Amygdala (tissue), 56 donors: ENCODE data around the gene TRIP12.
A peak's percentile ranks its signal among the peaks of the same experiment; 100 is the strongest.
"Not testable (repeated sequence)": the region's sequence is repeated elsewhere in the genome, so short reads cannot be mapped to it uniquely, and the experiment has no call there.

Experiments
- DNase-seq, 56 donors: peaks; one replicate each; lab custom pipeline; 2025; lab: John Stamatoyannopoulos, UW

Gene TRIP12

DNA sequence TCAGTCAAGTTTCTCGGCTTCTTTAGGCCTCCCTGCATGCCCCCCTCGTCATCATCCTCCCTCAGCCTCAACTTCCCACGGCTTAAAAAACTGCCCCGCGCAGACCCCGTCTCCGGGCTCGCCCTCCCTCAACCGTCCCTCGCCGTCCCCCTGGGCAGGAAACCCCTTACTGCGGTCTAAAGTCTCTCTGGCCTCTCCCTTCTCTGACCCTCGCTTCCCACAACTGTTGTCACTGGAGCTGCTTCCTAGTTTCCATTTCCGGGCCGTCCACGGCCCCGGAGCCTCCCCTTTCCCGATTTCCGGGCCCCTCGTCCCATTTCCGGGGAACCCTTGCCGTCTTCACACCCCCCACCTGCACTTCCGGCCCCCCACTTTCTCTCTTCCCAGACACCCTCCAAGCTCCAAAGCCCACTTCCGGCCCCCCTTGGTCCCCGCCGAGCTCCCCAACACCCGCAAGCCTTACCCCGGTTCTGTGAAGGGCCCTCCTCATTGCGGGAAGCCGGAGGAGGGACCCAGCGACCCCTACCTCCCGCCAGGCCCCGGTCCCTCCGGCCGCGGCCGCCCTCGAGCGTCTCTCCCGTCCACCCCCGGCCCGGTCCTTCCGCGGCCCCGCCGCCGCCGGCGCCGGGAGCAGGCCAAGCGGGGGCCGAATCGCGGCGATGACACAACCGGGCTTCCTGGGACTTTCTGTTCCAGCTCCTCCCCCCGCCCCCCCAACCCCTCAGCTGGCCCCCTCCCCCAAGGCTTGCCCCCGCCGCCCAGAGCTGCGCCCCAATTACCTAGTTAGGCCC, 513 bp downstream of the TRIP12 start:
- DNase-seq, result peak; percentile 5 to 86 (median 72)

DNA sequence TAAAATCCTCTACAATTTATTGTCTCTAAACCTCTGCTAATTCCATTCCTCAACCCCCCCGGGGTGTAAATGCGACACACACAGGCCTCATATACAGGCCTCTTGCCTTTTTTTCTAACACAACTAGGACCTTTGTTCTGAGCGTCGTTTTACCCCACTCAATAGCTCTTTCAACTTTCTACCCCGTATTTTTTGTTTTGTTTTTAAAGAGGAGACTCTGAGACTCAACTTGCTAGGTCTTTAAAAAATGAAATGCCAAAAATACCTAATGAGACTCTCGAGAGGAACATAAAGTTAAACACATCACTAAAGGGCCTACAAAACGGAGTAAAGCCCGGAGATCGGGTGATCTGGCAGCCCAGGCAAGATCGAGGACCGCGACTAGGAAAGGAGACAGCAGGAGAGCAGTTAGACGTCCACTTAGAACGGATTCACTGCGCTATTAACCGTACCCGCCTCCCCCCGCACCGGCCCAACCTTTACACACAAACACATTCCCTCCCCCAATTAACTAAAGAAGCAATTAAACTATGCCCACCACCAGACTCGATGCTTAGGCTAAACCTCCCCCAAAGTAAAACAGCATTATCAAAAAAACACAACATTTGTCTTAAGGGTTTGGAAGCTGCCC, 1.7 kb downstream of the TRIP12 start:
- DNase-seq, result peak in 12 of 56 donors; percentile 1 to 10 (median 3)

DNA sequence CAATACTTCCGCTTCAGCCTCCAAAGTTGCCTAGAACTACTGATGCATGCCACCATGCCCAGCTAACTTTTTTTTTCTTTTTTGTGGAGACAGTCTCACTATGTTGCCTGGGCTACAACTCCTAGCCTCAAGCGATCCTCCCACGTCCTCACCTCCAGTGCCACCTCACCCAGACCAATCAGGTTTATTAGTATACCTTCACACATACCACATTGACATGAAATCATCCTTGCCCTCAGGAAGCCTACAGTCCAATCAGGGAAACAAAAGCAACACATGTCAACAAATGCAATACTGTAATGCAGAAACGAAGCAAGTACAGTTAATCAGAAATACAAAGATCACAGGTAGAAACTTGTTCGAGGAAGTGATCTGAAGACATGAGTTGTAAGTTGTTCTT, 4.0 kb downstream of the TRIP12 start:
- DNase-seq, result no peak

DNA sequence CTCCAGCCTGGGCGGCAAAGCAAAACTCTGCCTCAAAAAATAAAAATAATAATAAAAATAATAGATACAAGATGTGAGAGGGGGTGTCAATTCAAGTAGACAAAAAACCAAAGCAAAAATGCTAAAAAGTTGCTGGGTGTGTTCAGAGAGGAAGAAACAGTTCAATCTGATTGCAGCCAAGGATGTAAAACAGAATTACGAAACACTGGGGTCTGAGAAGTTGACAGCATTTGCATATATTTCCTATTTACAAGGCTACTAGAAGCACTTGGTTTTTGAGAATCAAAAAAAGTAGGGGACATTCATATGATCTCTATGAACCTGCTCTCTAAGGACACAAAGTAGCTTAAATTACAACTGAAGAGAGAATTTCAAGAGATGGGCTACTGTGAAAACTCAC, 7.6 kb downstream of the TRIP12 start:
- DNase-seq, result no peak

DNA sequence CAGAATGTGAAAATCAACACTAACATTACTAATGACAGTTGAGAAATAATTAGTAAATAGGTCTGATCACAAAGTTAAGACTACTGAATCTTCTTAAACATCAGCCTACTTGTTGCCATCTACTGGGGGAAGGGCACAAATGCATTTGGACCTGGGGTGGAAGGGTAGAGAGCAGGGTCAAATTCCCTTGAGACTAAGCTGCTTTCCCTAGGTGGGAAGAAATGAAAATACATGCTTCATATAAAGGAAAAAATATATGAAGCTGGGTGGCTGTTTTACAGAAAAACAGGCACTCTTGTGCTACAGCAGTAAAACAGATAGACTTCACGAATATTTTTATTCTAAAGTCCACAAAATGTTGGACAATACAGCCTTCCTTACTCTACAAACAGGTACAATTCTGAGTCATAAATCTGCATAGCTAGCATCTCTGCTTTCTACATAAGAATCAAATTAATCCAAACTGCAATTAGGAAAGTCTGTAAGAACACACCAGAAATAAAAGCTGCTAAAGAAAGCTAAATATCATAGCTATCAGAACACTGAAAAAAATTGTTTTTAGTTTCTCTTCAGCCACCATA, 10.9 kb downstream of the TRIP12 start:
- peak in 2 of 56 donors; percentile 4 to 13 for DNase-seq

DNA sequence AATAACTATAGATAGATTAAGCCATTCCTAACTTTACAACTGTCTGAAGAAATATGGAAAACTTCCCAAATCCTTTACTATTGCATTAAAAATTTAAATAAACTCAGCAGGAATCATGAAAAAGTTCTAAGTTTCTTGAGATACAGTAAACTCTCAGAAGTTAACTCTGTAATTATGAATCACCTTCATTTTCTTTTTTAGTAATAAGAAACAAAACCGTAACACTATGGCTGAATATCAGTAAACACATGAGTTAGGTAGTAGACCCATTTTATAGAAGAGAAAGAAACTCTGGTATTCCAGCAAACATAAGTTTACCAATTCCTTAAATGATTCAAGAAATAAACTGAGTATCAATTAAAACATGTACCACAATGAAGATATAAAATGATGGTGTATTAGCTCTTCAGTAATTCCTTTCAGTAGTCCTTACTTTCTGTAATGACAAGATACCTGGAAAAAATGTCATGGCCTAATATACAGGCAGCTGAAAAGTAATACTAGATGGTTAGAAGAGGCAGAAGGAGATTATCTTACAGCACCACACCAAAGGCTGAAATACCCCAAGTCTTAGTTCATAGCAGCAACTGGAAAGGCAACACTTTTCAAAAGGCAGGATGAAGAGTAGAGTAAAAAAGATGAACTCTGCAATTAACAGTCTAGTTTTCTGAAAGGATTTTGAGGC, 11.5 kb downstream of the TRIP12 start:
- DNase-seq, result no peak

DNA sequence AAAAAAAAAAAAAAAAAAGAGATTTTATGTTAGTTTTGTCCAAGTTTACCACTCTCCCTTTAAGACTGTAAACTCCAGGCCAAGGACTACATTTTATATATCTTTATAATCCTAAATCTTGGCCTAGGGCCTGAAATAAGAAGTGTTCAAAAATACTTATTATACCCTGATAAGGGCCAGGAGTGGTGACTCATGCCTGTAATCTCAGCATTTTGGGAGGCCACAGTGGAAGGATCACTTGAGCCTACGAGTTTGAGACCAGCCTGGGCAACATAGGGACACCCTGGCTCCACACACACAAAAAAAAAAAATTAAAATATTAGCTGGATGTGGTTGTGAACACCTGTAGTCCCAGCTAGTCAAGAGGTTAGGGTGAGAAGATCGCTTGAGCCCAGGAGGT, 12.7 kb downstream of the TRIP12 start:
- DNase-seq, result no peak

DNA sequence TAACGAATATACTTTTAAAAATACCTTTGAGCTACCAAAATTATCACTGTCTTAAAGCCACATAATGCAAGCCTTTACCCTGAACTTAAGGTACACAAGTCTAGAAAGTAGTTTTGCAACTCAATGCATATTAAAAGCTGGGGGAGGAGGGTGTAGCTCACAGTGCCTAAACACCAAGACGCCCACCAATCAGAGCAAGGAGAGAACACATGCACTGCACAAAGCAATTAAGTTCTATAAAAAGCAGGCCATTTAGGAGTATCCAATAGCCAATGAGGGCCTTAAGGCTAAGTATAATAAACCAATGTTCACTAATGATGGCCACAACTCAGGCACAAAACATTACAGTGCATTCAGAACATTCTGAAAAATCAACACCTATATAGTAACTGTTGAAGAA, 16.2 kb downstream of the TRIP12 start:
- DNase-seq, result no peak

DNA sequence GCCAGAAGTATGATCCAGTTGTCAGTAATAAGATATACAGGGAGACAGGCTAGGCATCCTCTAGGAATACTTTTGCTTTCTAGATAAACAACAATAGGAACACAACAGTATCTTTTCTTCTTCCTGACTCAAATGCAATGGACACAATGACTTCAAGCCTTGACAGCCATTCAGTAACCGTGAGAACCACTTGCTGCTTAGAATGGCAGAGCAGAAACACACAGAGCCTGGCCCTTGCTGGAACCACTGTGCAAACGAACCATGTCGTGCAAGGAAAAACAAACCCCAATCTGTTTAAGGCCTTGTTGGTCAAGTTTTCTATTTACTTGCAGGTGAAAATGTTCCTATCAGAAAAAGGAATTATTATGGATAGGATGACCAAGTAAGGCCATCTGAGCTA, 18.8 kb downstream of the TRIP12 start:
- DNase-seq, result no peak

DNA sequence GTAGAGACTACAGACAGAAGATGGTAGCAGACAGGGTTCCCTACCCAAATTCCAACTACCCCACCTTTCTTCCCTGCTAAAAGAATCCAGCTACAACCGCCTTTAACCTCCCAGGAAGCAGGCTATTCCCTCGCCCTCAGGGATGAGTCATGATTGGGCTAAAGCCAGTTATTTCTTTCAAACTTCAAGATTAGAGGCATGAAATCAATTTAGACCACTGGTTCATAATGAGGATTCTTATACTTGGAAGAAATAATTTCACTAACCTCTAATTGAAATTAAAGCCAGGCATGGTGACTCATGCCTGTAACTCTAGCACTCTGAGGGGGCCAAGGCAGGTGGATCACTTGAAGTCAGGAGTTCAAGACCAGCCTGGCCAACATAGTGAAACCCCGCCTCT, 20.0 kb downstream of the TRIP12 start:
- DNase-seq, result no peak

DNA sequence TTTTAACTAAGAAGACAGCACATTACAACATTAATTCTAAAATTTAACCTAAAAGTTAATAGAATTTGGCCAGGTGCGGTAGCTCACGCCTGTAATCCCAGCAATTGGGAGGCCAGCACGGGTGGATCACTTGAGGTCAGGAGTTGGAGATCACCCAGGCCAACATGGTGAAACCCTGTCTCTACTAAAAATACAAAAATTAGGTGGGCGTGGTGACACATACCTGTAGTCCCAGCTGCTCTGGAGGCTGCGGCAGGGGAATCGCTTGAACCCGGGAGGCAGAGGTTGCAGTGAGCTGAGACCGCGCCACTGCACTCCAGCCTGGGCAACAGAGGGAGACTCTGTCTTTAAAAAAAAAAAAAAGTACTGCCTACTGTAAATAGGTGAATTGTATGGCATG, 21.3 kb downstream of the TRIP12 start:
- DNase-seq, result not testable (repeated sequence)

DNA sequence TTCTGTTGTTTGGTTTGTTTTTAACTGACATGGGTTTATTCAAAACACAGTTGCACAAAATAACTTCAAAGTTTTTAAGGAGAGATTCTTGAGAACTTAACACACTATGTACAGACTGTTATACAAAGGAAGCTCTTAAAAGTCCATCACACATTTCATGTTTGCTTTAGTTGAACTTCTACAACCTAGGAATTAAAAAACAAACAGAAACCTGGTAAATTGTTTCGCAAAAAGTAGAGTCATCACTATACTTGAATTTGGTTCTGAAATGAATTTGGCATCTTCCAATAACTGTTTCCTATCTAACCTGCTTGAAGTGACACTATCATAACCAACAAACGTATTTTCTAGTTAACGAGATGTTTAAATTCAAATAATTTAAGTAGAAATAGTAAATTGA, 21.8 kb downstream of the TRIP12 start:
- no peak for DNase-seq

DNA sequence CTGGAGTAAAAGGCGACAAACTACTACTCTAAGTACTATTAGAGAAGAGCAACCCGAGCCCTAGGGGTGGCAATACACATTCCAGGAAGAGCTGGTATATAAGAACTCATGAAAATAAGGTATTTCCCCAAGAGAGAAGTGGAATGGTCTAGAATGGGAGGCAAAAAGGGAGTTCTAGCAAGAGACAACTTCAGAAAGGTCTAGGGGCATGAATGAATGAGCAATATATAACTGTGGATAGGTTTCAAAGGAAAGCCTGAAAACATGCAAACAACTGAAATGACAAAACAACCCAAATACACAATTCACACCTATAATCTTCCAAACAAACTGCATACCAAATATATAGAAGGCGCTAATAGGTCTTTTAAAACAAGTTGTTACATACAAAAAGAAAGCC, 22.2 kb downstream of the TRIP12 start:
- DNase-seq, result no peak

DNA sequence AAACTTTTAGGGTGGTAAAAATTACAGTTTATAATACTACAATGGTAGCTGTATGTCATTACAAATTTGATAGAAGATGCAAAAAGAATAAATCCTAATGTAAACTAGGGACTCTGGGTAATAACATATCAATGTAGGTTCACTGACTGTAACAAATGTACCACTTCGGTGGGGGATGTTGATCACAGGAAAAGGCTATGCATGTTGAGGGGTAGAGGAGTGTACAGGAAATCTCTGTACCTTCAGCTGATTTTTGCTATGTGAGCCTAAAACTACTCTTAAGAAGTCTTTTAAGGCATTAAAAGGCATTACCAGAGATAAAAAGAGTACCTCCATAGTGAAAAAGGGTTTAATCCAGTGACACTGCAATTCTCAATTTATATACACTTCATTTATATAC, 25.0 kb downstream of the TRIP12 start:
- no peak for DNase-seq

DNA sequence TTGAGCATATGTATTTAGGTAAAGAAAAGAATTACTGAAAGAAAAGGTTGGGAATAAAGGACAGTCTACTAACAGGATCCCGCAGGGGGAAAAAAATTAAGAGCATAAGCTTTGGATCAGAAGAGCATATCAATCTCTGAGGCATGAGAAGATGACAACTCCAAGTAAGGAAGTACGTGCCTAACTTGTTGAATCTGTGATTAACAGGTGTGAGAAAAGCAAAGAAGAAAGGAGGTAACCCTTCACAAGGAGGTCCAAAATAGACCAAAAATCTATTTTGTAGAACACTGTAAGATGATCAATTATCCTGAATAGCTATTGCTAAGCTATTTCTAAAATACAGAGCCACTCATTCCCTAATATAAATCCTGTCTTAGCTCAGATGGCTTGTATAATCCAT, 32.8 kb downstream of the TRIP12 start:
- no peak for DNase-seq

DNA sequence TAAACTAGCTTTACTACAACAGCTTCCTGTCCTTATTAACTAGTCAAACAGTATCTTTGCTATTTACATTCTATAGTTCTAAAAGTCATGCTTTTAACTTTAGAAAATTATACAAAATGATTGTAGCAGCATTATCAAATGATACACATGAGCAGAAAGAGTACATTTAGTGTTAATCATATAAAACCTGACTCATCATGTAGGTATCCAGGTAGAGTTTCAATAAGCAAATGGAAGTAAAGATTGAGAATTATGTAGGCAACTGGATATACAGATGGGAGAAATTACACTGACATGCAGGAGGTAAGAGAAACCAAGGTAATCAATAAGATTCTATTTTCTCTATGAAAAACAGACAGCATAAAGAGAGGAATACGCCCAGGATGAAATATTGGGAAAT, 33.8 kb downstream of the TRIP12 start:
- DNase-seq, result no peak

DNA sequence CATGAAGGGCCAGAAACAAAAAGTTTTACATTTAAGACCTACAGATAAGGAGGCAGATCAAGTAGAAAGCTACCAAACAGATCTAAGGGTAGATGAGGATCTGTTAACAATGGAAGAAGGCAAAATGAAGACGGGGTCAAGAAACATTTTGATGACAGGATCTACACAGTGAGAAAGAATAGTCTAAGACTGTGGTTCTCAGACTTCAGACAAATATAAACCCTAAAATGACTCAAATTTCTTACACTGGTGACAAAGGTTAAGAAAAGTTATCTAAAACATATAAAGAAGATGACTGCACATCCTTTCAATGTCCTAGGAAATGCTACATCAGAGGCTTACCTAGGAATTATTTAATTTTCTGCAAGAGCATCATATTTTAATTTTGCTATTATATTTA, 34.4 kb downstream of the TRIP12 start:
- no peak for DNase-seq

DNA sequence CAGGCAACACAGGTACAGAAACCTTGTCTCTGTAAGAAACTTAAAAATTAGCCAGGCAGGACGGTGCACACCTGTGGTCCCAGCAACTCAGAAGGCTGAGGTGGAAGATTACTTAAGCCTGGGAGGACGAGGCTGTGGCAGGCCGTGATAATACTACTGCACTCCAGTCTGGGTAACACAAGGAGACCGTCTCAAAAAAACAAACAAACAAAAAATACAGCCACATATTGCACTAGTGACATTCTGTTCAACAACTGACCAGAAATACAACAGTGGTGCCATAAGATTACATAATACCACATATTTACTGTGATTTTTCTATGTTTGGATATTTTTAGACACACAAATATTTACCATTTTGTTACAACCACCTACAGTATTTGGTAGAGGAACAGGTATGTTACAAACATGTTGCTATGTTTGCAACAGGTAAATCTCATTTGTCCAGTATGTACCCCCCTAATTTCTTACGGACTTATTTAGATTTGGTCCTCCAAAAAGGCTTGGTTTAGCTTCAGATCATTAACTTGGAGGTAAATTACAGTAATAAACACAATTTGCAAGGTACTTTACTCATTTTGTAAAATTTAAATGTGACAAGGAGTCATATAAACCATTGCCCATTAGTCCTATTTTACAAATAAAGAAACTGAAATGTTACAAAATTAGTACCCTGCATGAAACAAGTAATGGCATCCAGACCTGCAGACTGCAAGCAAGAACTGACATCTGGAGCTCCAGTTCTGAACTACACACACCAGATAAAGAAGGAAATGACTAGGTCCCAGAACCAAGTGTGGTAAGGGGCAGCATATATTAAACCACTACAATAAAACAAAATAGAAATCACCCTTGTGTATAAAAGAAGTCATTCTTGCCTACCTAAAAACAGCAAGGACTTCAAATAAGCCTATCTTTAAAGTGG, 36.8 kb downstream of the TRIP12 start:
- DNase-seq, result no peak

DNA sequence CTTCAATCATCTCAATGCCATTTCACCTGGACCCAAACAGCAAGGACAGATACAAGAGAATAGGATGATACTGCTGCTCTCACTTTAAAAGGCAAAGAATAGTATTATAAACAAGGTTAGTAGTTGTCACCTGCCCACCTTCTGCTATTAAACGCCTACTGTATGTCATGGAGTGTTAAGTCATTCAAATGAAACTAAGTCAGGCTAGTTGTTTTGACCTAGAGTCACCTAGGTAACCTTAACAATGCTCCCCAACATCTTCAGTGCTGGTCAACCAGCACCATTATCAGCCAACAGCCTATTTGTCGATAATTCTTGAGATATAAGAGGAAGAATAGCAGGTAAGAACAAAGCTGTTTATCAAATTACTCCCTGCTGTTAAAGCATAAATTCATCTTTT, 39.2 kb downstream of the TRIP12 start:
- no peak for DNase-seq

DNA sequence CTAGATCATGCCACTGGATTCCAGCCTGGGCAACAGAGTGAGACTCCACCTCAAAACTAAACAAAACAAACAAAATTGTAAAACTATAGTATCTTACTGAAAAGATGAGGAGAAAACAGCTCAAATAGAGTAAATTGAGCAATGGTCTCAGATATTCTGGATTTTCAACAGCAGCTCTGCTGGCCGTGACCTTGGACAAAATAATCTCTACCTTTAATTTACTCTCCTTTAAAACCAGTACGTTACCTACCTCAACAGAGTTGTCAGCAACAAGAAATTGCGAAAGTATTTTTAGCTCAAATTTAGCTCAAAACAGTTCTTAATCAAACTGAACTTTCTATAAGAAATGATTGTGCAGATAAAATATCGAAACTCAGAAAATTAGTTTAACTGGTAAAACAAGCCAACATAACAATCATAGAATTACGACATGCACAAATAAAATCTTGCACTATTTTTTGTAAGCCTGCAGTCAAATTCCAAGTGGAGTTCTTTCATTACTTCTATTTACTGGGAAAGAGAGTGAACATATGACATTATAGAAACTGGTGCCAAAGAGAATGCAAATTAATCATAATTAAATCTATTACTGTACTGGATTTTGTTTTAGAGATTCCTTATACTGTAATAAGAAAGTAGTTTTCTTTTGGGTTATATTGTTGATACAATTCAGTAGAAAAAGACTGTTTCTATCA, 40.8 kb downstream of the TRIP12 start:
- no peak for DNase-seq
